ENCODE measurements around the gene VSNL1.

Gene VSNL1

DNA sequence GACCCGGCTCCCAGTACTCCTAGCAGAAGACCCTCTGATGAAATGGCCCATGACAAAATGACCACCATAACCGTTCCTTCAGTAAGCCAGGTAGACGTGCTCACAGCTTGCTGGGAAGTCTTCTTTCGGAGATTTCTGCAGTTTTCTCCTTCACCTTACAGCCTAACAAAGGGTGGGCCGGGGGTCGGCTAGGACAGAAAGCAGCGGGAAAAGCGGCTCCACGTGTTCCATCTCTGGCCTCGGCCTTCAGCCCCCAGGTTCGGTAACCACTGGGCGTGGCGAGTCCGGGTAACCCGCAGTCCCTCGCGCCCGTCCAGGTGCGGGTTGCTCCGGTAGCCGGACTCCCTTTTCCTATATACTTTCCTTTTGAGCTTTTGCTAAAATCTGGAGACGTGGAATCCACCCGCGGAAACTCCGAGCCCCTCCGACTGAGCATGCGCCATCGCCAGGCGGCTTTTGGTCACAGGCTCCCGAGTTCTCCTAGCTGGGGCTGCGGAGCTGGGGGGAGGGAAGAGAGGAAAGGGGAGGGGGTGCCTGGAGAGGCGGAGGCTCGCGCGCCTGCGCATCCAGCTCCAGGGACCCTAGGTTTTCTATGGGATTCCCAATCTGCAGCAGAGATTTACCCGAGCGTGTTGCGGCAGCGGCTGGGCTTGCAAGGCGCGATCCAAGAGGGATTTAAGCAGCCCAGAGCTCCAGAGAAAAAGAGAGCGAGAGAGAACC, at the start of gene VSNL1:
Gene VSNL1, plus strand, starts transcription at position 604 of the 720 bp plus-strand sequence. CDS start 51,379 bp downstream, outside the sequence.
- DNase-seq, result no peak

GRCh38 chr2:17495590-17495989, 44.9 kb upstream of the VSNL1 start:
- DNase-seq, result no peak

GRCh38 chr2:17497718-17498117, 42.8 kb upstream of the VSNL1 start:
- no peak for DNase-seq

DNA sequence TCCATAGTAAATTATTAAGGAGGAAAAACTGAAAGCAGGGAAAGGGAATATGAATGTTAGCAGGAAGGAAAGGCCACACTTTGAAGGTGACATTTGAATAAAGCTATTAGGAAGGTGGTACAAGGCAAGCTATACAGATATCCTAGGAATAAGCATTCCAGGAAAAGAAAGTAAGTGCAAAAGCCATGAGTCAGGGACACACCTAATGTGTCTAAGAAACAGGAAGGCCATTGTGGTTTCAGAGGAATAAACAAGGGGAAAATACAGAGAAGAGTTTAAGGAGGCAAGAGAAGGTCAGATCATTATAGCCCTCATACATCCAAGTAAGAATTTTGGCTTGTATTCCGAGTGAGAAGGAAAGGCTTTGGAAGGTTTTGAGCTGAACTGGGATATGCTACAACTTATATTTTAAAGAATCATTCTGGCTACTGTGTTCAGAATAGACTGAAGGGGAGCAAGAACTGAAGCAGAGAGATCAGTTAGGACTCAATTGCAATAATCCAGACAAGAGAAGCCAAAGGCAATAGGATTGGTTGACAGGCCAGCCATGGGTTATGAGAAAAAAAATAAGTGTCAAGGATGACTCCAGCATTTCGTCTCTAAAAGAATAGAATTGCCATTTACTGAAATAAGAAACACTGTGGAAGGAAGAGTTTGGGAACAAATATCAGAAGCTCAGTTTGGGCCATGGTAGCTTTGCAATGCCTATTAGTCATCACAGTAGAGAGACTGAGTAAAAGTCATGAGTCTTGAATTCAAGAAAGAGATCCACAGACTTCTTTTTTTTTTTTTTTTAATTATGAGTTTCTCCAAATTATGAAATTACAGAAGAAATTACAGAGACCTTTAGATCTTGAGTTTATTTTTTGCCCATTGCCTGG, 33.5 kb upstream of the VSNL1 start:
- DNase-seq, result no peak

DNA sequence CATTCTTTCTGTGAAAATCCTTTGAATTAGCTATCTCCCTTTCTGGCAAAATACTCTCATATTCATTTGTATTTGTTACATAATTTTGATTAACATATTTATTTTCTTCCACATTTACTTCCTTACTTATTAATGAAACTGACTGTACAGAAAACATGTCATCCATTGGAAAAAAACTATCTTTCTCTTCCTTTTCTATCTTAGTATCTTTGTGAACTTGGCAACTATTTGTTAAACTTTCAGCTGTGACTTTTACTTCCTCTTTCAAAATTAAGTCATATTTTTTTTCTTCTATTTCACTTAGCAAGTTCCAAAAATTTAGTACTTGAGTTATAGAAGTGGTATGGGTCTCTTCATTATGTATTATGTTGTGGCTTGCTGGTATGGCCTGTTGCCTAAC, 24.8 kb upstream of the VSNL1 start:
- DNase-seq, result no peak

DNA sequence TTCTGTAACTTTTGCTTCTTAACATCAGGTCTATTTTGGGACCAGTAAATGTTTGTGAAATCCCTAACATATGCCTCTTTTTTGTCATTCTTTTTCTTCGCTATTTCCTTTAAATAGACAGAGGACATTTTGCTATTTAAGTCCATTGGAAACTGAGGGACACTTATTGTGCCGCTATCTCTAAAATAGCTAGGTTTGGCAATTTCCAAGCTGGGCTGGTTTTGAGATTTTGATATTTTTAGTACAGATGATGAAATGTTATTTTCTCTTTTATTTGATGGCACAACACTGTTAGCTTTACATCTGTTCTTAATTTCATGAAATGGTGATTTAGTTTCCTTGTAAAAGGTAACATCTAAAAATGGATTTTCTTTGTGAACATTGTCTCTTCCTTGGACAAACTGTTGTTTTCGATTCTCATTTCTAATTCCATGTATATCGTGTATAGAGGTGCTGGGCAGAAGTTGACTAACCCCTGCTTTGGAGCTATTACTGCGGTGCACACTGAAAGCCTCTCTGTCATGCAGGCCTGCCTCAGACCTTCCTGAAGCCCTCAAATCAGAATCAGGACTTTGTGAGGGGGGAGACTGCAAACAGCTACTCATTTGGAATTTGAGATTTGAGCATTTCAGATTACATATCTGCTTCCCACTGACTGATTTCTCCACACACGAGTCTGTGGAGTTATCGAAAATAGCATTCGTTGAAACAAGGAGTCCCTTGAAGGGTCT, 22.9 kb upstream of the VSNL1 start:
- DNase-seq, result no peak

GRCh38 chr2:17518212-17519154, 22.0 kb upstream of the VSNL1 start, which contains the start of gene RAD51AP2:
RAD51AP2 (minus strand) TSS chr2:17518440; CDS start chr2:17518415, 25 bp downstream.
- DNase-seq, result no peak

DNA sequence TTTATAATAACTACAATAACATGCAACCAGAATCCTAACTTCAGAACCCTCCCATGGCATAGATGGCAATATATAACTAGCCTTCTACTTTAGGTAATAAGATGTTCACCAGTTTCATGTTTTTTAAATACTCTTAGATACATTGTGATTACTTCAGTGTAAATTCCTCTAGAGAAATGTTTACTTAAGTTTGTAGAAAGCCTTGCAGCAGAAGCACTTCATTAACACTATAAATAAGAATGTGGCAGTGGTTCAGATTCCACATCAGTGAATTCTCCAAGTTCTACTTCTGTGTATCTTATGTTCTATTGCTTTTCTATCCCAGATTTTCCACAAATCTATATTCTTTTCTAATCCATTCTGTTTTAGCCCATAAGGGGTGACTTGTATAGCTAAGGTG, 21.0 kb upstream of the VSNL1 start:
- DNase-seq, result no peak

- DNase-seq, result no peak
Measured at GRCh38 chr2:17520761-17521160, 19.7 kb upstream of the VSNL1 start.

DNA sequence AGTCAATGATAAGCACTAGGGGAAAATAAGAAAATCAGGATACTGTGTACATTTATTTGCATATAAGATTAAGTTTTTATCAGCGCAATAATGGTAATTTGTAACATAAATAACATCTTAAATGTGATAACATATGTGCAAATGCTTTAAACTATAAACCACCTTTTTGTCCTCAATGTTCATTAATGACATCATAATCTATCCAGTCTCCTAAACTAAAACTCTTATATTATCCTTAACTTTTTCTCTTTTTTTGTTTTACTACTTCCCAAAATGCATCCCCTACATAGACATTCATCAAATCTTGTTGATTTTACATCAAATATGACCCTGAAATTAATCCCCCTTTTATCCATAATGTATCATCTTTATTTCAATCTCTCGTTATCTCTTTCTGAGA, 18.9 kb upstream of the VSNL1 start:
- DNase-seq, result no peak

- DNase-seq, result no peak
Measured at GRCh38 chr2:17522303-17522702, 18.2 kb upstream of the VSNL1 start.

DNA sequence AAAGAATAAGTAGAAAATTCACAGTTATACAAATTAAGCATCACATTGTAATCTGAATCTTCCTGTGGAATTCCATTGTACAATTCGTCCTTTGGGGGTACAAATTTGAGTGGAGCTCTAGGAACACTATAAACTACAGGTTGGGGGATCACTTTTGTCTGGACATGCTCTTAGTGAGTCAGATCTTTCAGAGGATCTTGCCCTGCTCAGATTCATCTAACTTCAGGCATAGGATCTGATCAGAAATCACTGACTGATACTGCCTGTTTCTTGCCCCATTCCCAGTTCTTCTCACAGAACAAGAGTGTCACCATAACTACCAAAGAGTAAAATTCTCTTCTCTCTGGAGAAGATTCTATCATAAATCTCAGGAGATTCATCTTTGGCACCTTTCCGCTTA, 10.7 kb upstream of the VSNL1 start:
- DNase-seq, result no peak

DNA sequence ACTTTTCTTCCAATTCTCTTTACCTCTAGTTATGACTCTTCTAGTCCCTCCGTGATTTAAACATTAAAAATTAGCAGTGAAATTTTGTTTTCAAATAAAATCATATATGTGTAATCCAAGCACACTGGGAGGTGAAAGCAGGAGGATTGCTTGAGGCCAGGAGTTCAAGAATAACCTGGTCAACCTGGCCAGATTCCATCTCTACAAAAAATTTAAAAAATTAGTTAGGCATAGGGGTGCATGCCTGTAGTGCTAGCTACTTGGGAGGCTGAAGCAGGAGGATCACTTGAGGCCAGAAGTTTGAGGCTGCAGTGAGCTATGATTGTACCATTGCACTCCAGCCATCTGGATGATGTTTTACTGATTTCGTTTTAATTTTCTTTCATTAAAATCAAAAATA, 7.0 kb upstream of the VSNL1 start:
- no peak for DNase-seq

DNA sequence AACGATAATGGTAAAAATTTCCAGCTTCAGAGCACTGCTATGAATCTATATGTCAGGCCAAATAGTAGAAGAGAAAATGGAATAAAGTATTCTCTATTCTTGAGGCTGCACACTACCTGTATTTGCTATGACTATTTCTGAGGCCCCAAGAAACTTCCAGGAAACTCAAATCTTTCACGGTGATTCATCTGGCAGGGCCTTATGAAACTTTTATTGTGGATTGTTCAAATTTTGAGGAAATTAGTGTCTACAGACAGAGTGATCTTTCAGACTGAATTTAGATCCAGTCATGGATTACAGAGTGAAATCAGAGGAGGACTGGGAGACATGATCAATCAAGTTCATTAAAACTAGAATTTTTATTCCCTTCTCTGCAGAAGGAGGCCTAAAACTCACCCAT, 4.1 kb upstream of the VSNL1 start:
- DNase-seq, result no peak

DNA sequence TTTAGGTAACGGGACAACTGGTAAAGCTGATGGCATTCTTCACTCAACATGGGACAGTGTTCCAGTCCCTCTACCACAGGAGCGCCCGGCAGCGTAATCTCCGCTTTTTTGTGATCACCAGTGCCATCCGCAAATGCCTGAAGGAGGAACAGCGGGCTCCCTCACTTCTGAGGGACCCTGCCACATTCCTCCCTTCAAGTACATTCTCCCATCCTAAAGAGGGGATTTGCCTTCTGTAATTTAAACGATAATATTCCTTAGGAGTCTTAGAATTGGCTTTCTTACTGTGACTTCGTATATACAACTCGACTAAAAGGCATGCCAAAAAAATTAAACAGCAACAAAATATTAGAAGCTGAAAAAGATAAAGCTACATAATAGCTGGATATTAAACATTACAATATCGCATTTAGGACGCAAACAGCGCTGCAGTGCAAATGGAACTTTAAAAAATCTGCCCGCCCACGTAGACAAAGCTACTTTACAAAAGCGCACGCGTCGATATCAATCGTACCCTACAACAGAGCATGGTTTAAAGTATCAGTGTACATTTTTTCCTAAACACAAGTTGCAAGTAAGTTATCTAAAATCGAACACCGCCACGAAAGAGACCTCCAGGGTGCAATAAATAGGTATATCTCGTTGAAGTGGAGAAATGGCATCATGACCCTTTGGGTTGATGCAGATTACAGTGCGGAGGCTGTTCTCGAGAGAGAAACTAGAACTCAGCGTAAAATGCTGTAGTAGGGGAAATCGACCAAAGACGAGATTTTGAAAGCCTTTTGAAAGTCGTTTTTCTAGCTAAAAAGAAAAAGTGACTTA, 2.3 kb upstream of the VSNL1 start:
- DNase-seq, result no peak

GRCh38 chr2:17538844-17539554, 1.5 kb upstream of the VSNL1 start:
- no peak for DNase-seq

DNA sequence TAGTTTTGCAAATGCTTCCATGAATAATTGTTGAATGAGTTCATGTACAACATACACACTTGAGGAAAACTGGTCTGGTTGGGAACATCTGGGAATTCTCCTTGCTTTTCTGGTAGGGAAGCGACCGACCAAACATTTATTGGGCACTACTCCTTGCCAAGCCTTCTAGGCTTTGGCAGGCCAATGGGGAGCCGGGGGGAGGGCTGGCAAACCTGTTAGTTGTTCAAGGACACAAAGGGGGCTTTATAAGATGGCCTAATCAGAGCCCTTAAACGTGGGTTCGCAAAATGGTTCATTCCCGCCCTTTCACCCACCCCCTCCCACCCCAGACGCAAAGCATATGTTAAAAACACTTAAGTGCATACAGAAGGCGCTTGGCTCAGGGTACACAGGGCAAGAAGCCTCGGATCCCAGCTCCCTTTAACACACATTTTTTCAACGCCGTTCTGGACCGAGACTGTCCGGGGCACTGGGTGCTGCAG, 844 bp upstream of the VSNL1 start:
- DNase-seq, result no peak

- DNase-seq, result no peak
Measured at GRCh38 chr2:17540813-17541530, 476 bp downstream of the VSNL1 start.

DNA sequence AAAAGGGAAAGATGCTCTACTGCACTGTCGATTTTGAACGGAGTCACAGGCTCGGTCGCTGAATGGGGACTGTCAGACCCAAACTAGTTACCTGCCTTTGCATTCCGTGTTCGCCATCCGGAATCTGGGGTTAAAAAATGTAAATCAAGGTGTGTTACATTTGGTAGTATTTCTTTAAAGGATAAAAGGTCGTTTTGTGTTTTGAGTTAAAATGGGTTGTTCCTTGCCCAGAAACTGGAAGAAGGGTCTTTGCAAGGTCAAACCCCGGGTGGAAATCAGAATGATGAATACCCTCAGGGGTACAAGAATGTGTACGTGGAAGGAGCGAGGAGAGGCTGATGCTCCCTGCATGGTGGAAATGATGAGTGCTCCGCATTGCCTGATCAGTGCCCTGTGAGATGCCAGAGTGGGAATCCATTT, 1.0 kb downstream of the VSNL1 start:
- no peak for DNase-seq

- DNase-seq, result no peak
Measured at GRCh38 chr2:17542471-17542870, 2.0 kb downstream of the VSNL1 start.

Data from CD4-positive, alpha-beta T cell treated with Interleukin-21 for 1 hour (primary cell).